HEK293 (cell line): ENCODE measurements around the gene AP3S2.

Experiments used
- HOXA7 ChIP-seq: sonication (generic); formaldehyde crosslinking; IDR thresholded peaks from 2 replicates; pipeline ENCODE4 v1.8.1; 2022; ENCODE audit warnings: missing genetic modification reagents, borderline replicate concordance
- IKZF3 ChIP-seq: fragments of 450-650 bp; IDR thresholded peaks from 2 replicates; pipeline ENCODE4 v1.5.0; 2018; ENCODE audit warnings: missing biosample characterization, mild to moderate bottlenecking, missing genetic modification characterization, moderate library complexity
- KLF16 ChIP-seq: fragments of 450-650 bp; formaldehyde crosslinking; IDR thresholded peaks from 2 replicates; pipeline ENCODE4 v1.5.1; 2017; ENCODE audit warnings: missing biosample characterization, missing genetic modification characterization
- PRDM1 ChIP-seq: fragments of 450-650 bp; formaldehyde crosslinking; IDR thresholded peaks from 2 replicates; pipeline ENCODE4; 2016; ENCODE audit warnings: missing biosample characterization, missing genetic modification characterization
- ZNF121 ChIP-seq: fragments of 450-650 bp; formaldehyde crosslinking; IDR thresholded peaks from 2 replicates; pipeline ENCODE4 v1.5.1; 2016; ENCODE audit warnings: missing biosample characterization, missing genetic modification characterization
- ZNF391 ChIP-seq: fragments of 450-650 bp; formaldehyde crosslinking; IDR thresholded peaks from 2 replicates; pipeline ENCODE4 v1.5.1; 2016; ENCODE audit warnings: low read depth, missing biosample characterization, missing genetic modification characterization, borderline replicate concordance
- ZNF561 ChIP-seq: fragments of 450-650 bp; IDR thresholded peaks from 2 replicates; pipeline ENCODE4 v1.5.1; 2018; ENCODE audit warnings: missing biosample characterization, missing genetic modification characterization, borderline replicate concordance
- ZNF629 ChIP-seq: fragments of 450-650 bp; formaldehyde crosslinking; IDR thresholded peaks from 2 replicates; pipeline ENCODE4 v1.5.1; 2017; ENCODE audit warnings: missing biosample characterization, missing genetic modification characterization
- TF ChIP-seq, protein P1 (sequence below): fragments of 450-650 bp; formaldehyde crosslinking; IDR thresholded peaks from 2 replicates; pipeline ENCODE4 v1.5.1; 2016; ENCODE audit warnings: missing biosample characterization, missing genetic modification characterization

DNA sequence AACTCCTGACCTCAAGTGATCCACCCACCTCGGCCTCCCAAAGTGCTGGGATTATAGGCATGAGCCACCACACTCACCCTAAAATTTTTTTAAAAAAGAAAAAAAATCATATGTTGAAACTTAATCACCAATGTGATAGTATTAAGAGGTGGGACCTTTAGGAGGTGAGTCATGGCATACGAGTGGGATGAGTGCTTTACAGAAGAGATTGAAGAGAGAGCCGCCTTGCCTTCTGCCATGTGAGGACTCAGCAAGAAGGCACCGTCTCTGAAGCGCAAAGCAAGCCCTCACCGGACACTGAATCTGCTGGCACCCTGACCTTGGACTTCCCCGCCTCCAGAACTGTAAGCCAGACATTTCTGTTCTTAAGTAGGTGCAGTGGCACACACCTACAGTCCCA, 13.5 kb upstream of the AP3S2 start:
- TF ChIP-seq, protein P1, sequence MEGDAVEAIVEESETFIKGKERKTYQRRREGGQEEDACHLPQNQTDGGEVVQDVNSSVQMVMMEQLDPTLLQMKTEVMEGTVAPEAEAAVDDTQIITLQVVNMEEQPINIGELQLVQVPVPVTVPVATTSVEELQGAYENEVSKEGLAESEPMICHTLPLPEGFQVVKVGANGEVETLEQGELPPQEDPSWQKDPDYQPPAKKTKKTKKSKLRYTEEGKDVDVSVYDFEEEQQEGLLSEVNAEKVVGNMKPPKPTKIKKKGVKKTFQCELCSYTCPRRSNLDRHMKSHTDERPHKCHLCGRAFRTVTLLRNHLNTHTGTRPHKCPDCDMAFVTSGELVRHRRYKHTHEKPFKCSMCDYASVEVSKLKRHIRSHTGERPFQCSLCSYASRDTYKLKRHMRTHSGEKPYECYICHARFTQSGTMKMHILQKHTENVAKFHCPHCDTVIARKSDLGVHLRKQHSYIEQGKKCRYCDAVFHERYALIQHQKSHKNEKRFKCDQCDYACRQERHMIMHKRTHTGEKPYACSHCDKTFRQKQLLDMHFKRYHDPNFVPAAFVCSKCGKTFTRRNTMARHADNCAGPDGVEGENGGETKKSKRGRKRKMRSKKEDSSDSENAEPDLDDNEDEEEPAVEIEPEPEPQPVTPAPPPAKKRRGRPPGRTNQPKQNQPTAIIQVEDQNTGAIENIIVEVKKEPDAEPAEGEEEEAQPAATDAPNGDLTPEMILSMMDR (tag by site-specific recombination), result no peak
- no peak for TF ChIP-seq ZNF561
- no peak for TF ChIP-seq KLF16 (tag by site-specific recombination)
- no peak for TF ChIP-seq IKZF3 (tag by site-specific recombination)
- no peak for TF ChIP-seq HOXA7 (CRISPR knock-in tag)
- TF ChIP-seq ZNF121 (tag by site-specific recombination), result no peak
- TF ChIP-seq ZNF391 (tag by site-specific recombination), result no peak
- no peak for TF ChIP-seq ZNF629 (tag by site-specific recombination)
- TF ChIP-seq PRDM1 (tag by site-specific recombination), result no peak
